T-helper 1 cell treated with Interleukin-12 subunit alpha and Interleukin-12 subunit beta and Interleukin-4 antibody, amounts not matched to agents 30 μg/mL and 1 μg/mL, for 36 hours (primary cell): Measurements from ENCODE around the gene PSD4.

ENCODE experiments used
- H3K27ac Mint-ChIP-seq: one replicate; pipeline ENCODE4 v1.8.0; 2021; ENCODE audit warnings: mild to moderate bottlenecking, mixed read lengths
- H3K27me3 Mint-ChIP-seq: one replicate; pipeline ENCODE4 v1.8.0; 2021; ENCODE audit warnings: low read depth, mixed read lengths
- H3K36me3 Mint-ChIP-seq: one replicate; pipeline ENCODE4 v1.8.0; 2021; ENCODE audit warnings: low read depth, mixed read lengths
- H3K4me1 Mint-ChIP-seq: one replicate; pipeline ENCODE4 v1.8.0; 2021; ENCODE audit warnings: low read depth, mixed read lengths
- H3K4me3 Mint-ChIP-seq: one replicate; pipeline ENCODE4 v1.8.0; 2021; ENCODE audit warnings: mild to moderate bottlenecking, moderate library complexity, mixed read lengths
- H3K9me3 Mint-ChIP-seq: one replicate; pipeline ENCODE4 v1.8.0; 2021; ENCODE audit warnings: mixed read lengths

The PSD4 gene

DNA sequence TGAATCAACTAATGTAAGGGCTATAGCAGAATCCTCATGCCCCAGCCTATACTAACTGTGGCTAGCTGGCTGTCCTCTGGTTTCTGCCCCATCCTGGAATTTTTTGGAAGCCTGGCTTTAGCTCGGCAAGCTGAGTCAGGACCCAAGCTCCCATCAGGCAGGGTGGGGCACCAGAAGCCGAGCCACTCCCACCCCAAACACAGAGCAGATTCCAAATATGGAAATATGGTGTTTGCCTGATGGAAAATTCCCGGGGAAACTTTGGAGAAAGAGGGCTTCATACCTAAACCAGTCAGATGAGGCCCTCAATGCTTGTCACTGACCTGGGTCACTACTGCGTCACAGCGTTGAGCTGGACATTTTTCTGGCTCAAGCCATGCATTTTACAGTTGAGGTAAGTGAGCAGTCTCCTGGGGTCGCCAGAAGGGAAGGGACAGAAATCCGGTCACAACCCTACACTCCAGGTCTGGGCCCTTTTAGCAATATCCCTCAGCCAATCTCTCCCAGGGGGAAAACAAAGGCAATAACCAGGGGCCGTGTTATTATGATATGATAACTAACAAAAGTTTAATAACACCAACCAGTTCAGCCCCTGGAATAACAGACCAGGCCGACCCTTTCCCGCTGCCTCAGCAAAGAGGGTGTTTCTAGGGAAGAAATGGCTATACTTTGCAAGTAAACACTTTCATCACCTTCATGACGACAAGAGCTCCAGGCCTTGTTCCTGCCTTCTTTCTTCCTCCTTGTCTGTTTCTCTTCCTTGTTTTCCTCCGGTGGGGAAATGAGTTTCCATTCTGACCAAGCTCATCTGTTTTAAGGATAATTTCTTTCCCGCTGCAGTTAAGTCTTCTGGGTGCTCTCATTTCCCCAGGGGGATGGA is 37.7 kb downstream of the PSD4 start:
- H3K36me3 Mint-ChIP-seq, result no peaks in the 10 kb centered on the region
- H3K4me1 Mint-ChIP-seq, result peaks cover 9% of the 10 kb centered on the region
- H3K4me3 Mint-ChIP-seq, result no peak overlapping the region
- H3K27ac Mint-ChIP-seq, result no peak overlapping the region
- H3K27me3 Mint-ChIP-seq, result no peaks in the 10 kb centered on the region
- no peaks in the 10 kb centered on the region for H3K9me3 Mint-ChIP-seq

GRCh38 chr2:113212245-113213060 is 38.7 kb downstream of the PSD4 start:
- Mint-ChIP-seq H3K36me3 (no peaks in the 10 kb centered on the region), H3K27me3 (no peaks in the 10 kb centered on the region), H3K9me3 (no peaks in the 10 kb centered on the region), H3K4me1 (peaks cover 16% of the 10 kb centered on the region), H3K4me3 (no peak overlapping the region), H3K27ac (no peak overlapping the region)

DNA sequence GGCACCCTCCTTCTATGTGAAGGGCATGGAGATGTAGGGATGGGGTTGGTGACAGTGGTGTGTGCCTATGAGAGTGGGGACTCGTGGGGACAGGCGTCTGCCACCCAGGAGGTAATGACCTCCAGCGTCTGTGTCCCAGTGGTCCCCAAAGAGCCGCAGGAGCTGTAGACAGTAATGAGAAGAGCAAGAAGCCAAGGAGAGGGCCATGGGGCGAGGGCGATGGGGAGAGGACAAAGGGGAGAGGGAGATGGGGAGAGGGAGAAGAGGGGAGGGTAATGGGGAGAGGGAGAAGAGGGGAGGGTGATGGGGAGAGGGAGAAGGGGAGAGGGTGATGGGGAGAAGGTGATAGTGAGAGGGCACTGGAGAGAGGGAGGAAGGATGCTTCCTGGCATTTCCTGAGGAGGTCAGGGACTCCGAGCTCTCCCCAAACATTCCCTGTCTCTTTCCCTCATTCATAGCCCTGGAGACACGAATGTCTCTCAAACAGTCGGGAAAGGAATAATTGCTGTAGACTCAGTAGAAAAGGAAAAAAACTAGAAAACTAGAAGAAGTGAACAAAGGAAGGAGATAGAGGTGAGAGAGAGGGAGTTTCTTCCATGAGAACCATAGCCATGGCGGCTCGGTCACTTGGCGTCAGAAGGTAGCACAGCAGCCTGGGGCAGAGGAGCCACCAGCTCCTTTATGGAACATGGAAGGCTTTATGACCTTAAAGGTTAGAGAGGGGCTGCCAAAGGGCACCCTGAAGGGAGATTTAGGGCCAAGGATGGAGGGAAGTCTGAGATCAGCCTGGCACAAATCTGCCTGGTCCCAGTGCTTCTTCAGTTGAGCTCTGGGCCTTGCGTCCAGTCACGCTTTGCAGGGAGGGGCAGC is 39.5 kb downstream of the PSD4 start:
- H3K36me3 Mint-ChIP-seq, result no peaks in the 10 kb centered on the region
- no peaks in the 10 kb centered on the region for H3K27me3 Mint-ChIP-seq
- H3K4me3 Mint-ChIP-seq, result no peak overlapping the region
- no peak overlapping the region for H3K27ac Mint-ChIP-seq
- H3K9me3 Mint-ChIP-seq, result no peaks in the 10 kb centered on the region
- peaks cover 20% of the 10 kb centered on the region for H3K4me1 Mint-ChIP-seq

- no peaks in the 10 kb centered on the region for H3K27me3 Mint-ChIP-seq
- H3K4me3 Mint-ChIP-seq, result no peak overlapping the region
- no peaks in the 10 kb centered on the region for H3K36me3 Mint-ChIP-seq
- no peaks in the 10 kb centered on the region for H3K9me3 Mint-ChIP-seq
- H3K27ac Mint-ChIP-seq, result no peak overlapping the region
- H3K4me1 Mint-ChIP-seq, result peaks cover 22% of the 10 kb centered on the region
These were observed 40.4 kb downstream of the PSD4 start for GRCh38 chr2:113214141-113214540.

- Mint-ChIP-seq H3K4me1 (peaks cover 22% of the 10 kb centered on the region), H3K36me3 (no peaks in the 10 kb centered on the region), H3K4me3 (no peak overlapping the region), H3K27ac (no peak overlapping the region), H3K9me3 (no peaks in the 10 kb centered on the region), H3K27me3 (no peaks in the 10 kb centered on the region)
These were observed 41.3 kb downstream of the PSD4 start for GRCh38 chr2:113215056-113215455.

GRCh38 chr2:113216321-113216720 is 42.5 kb downstream of the PSD4 start:
- H3K4me3 Mint-ChIP-seq, result no peak overlapping the region
- no peaks in the 10 kb centered on the region for H3K36me3 Mint-ChIP-seq
- peaks cover 22% of the 10 kb centered on the region for H3K4me1 Mint-ChIP-seq
- no peaks in the 10 kb centered on the region for H3K9me3 Mint-ChIP-seq
- H3K27ac Mint-ChIP-seq, result no peak overlapping the region
- no peaks in the 10 kb centered on the region for H3K27me3 Mint-ChIP-seq

- H3K4me1 Mint-ChIP-seq, result peaks cover 22% of the 10 kb centered on the region
- no peak overlapping the region for H3K4me3 Mint-ChIP-seq
- no peaks in the 10 kb centered on the region for H3K36me3 Mint-ChIP-seq
- no peaks in the 10 kb centered on the region for H3K9me3 Mint-ChIP-seq
- no peak overlapping the region for H3K27ac Mint-ChIP-seq
- peaks cover 3% of the 10 kb centered on the region for H3K27me3 Mint-ChIP-seq
These were observed 43.2 kb downstream of the PSD4 start for GRCh38 chr2:113216891-113217454.

- Mint-ChIP-seq H3K27me3 (peaks cover 3% of the 10 kb centered on the region), H3K4me3 (no peak overlapping the region), H3K4me1 (peaks cover 22% of the 10 kb centered on the region), H3K36me3 (no peaks in the 10 kb centered on the region), H3K9me3 (no peaks in the 10 kb centered on the region), H3K27ac (no peak overlapping the region)
These were observed 43.9 kb downstream of the PSD4 start for GRCh38 chr2:113217455-113218282.

- peaks cover 3% of the 10 kb centered on the region for H3K27me3 Mint-ChIP-seq
- no peak overlapping the region for H3K4me3 Mint-ChIP-seq
- no peak overlapping the region for H3K27ac Mint-ChIP-seq
These were observed 44.7 kb downstream of the PSD4 start for GRCh38 chr2:113218283-113219091.

GRCh38 chr2:113219092-113219441 is 45.3 kb downstream of the PSD4 start:
- peaks cover 20% of the 10 kb centered on the region for H3K4me1 Mint-ChIP-seq
- H3K27ac Mint-ChIP-seq, result no peak overlapping the region
- no peaks in the 10 kb centered on the region for H3K36me3 Mint-ChIP-seq
- H3K4me3 Mint-ChIP-seq, result no peak overlapping the region
- peaks cover 3% of the 10 kb centered on the region for H3K27me3 Mint-ChIP-seq
- H3K9me3 Mint-ChIP-seq, result no peaks in the 10 kb centered on the region

More at GRCh38 chr2:113218283-113219091, 44.7 kb downstream of the PSD4 start:
- H3K9me3 Mint-ChIP-seq, result no peaks in the 10 kb centered on the region
- H3K4me1 Mint-ChIP-seq, result peaks cover 22% of the 10 kb centered on the region
- H3K36me3 Mint-ChIP-seq, result no peaks in the 10 kb centered on the region

DNA sequence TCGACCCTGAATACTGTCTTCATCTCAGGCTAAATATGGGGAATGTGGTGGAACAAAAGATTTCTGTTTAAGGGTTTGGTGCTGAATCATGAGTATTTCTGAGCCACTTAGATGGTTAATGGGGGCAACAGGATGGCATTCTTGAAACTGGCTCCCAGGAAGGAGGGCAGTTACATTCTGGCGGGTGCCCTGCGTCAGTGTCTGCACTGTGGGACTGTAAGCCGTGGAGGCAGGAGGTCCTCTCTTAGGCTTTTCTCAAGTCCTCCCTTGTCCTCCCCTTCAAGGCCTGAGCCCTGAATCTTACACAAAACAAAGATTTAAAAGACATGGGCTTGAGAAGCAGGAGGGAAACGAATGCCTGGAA is 45.7 kb downstream of the PSD4 start:
- H3K9me3 Mint-ChIP-seq, result no peaks in the 10 kb centered on the region
- peaks cover 18% of the 10 kb centered on the region for H3K4me1 Mint-ChIP-seq
- H3K36me3 Mint-ChIP-seq, result no peaks in the 10 kb centered on the region
- peaks cover 3% of the 10 kb centered on the region for H3K27me3 Mint-ChIP-seq
- H3K27ac Mint-ChIP-seq, result no peak overlapping the region
- no peak overlapping the region for H3K4me3 Mint-ChIP-seq

DNA sequence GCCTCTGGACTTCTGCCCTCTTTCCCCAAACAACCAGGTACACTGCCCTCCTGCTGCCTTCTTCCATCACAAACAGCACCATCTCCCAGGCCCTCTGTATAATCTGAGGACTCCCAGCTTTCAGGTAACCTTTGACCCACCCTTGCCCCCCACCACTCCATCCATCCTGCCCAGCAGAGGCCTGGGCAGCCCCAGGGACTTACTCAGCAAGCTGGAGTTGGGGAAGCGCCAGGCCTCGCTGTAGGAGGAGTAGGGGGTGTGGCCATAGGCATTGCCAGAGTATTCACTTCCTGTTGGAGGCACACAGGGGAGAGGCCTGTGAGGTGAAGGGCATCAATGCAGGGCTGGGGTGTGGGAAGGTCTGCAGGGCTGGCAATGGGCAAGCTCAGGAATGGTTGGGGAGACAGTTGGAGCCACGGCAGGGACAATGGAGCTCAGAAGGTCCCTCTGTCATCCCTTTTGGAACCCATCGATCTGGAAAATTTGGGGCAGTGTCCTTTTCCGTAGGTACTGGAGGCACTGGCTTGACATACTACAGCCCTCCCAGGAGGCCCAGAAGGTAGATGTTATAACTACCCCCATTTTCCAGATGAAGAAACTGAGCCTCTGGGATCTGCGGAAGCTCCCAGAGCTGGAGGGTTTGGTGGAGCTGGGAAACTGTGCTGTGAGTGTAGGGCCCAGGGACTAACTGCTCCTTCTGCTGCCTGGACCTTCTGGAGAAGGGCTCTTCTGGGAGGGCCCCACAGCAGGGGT is 46.3 kb downstream of the PSD4 start:
- Mint-ChIP-seq H3K9me3 (no peaks in the 10 kb centered on the region), H3K27ac (no peak overlapping the region), H3K4me1 (peaks cover 13% of the 10 kb centered on the region), H3K27me3 (peaks cover 3% of the 10 kb centered on the region), H3K36me3 (no peaks in the 10 kb centered on the region), H3K4me3 (no peak overlapping the region)
